OCI-LY3 (cell line): Measurements from ENCODE around the gene CDH8.

Experiments
- EZH2phosphoT487 ChIP-seq: fragments of 200-600 bp; shearing (Covaris generic); IDR thresholded peaks from 2 replicates; pipeline ENCODE4 v1.6.1; 2018; ENCODE audit warnings: antibody characterized with exemption, mixed run types, low read depth
- TF ChIP-seq, protein P1 (sequence below): fragments of 200-600, 300-600 bp; sonication (generic); IDR thresholded peaks from 2 replicates; pipeline ENCODE4 v1.5.1; 2014; ENCODE audit warnings: antibody characterized with exemption, low read length, low read depth

DNA sequence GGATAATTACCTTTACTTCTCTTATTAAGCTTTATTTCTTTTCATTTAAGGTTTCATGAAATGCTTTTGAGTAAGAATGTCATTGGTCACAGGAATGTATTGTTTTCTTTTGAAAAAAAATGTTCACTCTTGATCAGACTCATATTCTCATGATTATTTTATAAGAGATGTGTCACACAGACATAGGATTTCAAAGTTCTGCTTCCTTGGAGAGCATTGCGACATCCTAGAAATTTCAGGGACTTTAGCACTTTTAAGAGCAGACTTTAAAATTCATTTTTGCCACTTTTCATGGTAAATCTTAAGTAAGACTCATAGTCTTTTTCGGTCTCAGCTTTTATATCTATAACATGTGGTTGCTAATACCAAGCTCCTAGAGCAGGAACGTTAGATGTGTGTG, 314.7 kb downstream of the CDH8 start:
- TF ChIP-seq, protein P1, sequence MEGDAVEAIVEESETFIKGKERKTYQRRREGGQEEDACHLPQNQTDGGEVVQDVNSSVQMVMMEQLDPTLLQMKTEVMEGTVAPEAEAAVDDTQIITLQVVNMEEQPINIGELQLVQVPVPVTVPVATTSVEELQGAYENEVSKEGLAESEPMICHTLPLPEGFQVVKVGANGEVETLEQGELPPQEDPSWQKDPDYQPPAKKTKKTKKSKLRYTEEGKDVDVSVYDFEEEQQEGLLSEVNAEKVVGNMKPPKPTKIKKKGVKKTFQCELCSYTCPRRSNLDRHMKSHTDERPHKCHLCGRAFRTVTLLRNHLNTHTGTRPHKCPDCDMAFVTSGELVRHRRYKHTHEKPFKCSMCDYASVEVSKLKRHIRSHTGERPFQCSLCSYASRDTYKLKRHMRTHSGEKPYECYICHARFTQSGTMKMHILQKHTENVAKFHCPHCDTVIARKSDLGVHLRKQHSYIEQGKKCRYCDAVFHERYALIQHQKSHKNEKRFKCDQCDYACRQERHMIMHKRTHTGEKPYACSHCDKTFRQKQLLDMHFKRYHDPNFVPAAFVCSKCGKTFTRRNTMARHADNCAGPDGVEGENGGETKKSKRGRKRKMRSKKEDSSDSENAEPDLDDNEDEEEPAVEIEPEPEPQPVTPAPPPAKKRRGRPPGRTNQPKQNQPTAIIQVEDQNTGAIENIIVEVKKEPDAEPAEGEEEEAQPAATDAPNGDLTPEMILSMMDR = no peak
- TF ChIP-seq EZH2phosphoT487 = no peak
